LNCaP clone FGC (cell line): Measurements from ENCODE around the gene OR52E5.

Source experiments
- DNase-seq: peaks from one replicate; pipeline ENCODE4 v3.0.0-alpha.2; 2011; ENCODE audit warnings: low read depth
- H3K4me3 ChIP-seq: 2 replicates; pipeline ENCODE4 v1.5.1; 2011; ENCODE audit warnings: mild to moderate bottlenecking, low read depth, low read length, control low read depth
- CTCF ChIP-seq: IDR thresholded peaks from 2 replicates; pipeline ENCODE4 v1.5.1; 2012; ENCODE audit warnings: mild to moderate bottlenecking; ENCODE audit not compliant: control insufficient read depth, insufficient read depth; ENCODE audit errors: extremely low read depth

OR52E5 gene

GRCh38 chr11:5941951-5942350 lies 48.9 kb downstream of the OR52E5 start, which contains the start of gene OR56A3:
TSS of gene OR56A3 (plus strand) at chr11:5942251. CDS start at chr11:5947347, 5,096 bp downstream.
- no peak for DNase-seq
- TF ChIP-seq CTCF, result no peak
- H3K4me3 ChIP-seq, result no peak within 1 kb of the TSS
